ENCODE results near the gene GALNT14.

GALNT14 gene

GRCh38 chr2:31027549-31027948, 110.7 kb downstream of the GALNT14 start:
- H3K79me2 ChIP-seq (ENCODE audit: low read length): no peaks in the 10 kb centered on the region
- H3K4me3 ChIP-seq (ENCODE audit: low read length): no peak overlapping the region
- no peaks in the 10 kb centered on the region for H3F3A ChIP-seq (ENCODE audit: insufficient read depth, low read length)
- TF ChIP-seq CTCF (IDR thresholded peaks at IDR 0.05; ENCODE audit: low read length) (no peak), EZH2phosphoT487 (IDR thresholded peaks at IDR 0.05; ENCODE audit: low read length) (no peak), EZH2 (optimal IDR thresholded peaks at IDR 0.05; ENCODE audit: low read depth, low read length) (no peak)
- no peaks in the 10 kb centered on the region for H3K27me3 ChIP-seq (replicated peaks; ENCODE audit: insufficient read depth, low read length)
- H4K20me1 ChIP-seq (ENCODE audit: insufficient read depth, low read length): no peaks in the 10 kb centered on the region
- no peaks in the 10 kb centered on the region for H3K36me3 ChIP-seq (replicated peaks; ENCODE audit: insufficient read depth, low read length)
- no peak overlapping the region for H2AFZ ChIP-seq (ENCODE audit: low read length)
- no peaks in the 10 kb centered on the region for H3K4me1 ChIP-seq (ENCODE audit: low read length)
- H3K9me3 ChIP-seq (replicated peaks; ENCODE audit: insufficient read depth, low read length): no peaks in the 10 kb centered on the region
- H3K27ac ChIP-seq (ENCODE audit: low read length): no peak overlapping the region
- H3K4me2 ChIP-seq (ENCODE audit: low read depth, low read length): no peak overlapping the region
- H3K9ac ChIP-seq (ENCODE audit: low read length): no peak overlapping the region
- DNase-seq: no peak
- no peaks in the 10 kb centered on the region for H3K9me2 ChIP-seq (replicated peaks; ENCODE audit: insufficient read depth, low read length)

GRCh38 chr2:31023541-31023940, 114.7 kb downstream of the GALNT14 start:
- no peak overlapping the region for H3K9ac ChIP-seq (ENCODE audit: low read length)
- no peaks in the 10 kb centered on the region for H3K27me3 ChIP-seq (replicated peaks; ENCODE audit: insufficient read depth, low read length)
- H3K4me1 ChIP-seq (ENCODE audit: low read length): no peaks in the 10 kb centered on the region
- H2AFZ ChIP-seq (ENCODE audit: low read length): no peak overlapping the region
- no peaks in the 10 kb centered on the region for H3K79me2 ChIP-seq (ENCODE audit: low read length)
- DNase-seq: no peak
- H3F3A ChIP-seq (ENCODE audit: insufficient read depth, low read length): no peaks in the 10 kb centered on the region
- no peak overlapping the region for H3K4me2 ChIP-seq (ENCODE audit: low read depth, low read length)
- no peak overlapping the region for H3K27ac ChIP-seq (ENCODE audit: low read length)
- no peaks in the 10 kb centered on the region for H3K9me3 ChIP-seq (replicated peaks; ENCODE audit: insufficient read depth, low read length)
- no peak overlapping the region for H3K4me3 ChIP-seq (ENCODE audit: low read length)
- no peaks in the 10 kb centered on the region for H3K36me3 ChIP-seq (replicated peaks; ENCODE audit: insufficient read depth, low read length)
- no peaks in the 10 kb centered on the region for H4K20me1 ChIP-seq (ENCODE audit: insufficient read depth, low read length)
- TF ChIP-seq CTCF (IDR thresholded peaks at IDR 0.05; ENCODE audit: low read length): no peak
- no peak for TF ChIP-seq EZH2phosphoT487 (IDR thresholded peaks at IDR 0.05; ENCODE audit: low read length)
- no peak for TF ChIP-seq EZH2 (optimal IDR thresholded peaks at IDR 0.05; ENCODE audit: low read depth, low read length)
- no peaks in the 10 kb centered on the region for H3K9me2 ChIP-seq (replicated peaks; ENCODE audit: insufficient read depth, low read length)

GRCh38 chr2:31020713-31021112, 117.5 kb downstream of the GALNT14 start:
- Histone ChIP-seq H3K27me3 (replicated peaks; ENCODE audit: insufficient read depth, low read length) (no peaks in the 10 kb centered on the region), H3K4me1 (ENCODE audit: low read length) (no peaks in the 10 kb centered on the region), H3K79me2 (ENCODE audit: low read length) (no peaks in the 10 kb centered on the region), H3K9me3 (replicated peaks; ENCODE audit: insufficient read depth, low read length) (no peaks in the 10 kb centered on the region), H3K4me2 (ENCODE audit: low read depth, low read length) (no peak overlapping the region), H3K9ac (ENCODE audit: low read length) (no peak overlapping the region), H3F3A (ENCODE audit: insufficient read depth, low read length) (no peaks in the 10 kb centered on the region), H3K4me3 (ENCODE audit: low read length) (no peak overlapping the region), H3K27ac (ENCODE audit: low read length) (no peak overlapping the region), H3K9me2 (replicated peaks; ENCODE audit: insufficient read depth, low read length) (no peaks in the 10 kb centered on the region), H2AFZ (ENCODE audit: low read length) (no peak overlapping the region), H4K20me1 (ENCODE audit: insufficient read depth, low read length) (no peaks in the 10 kb centered on the region), H3K36me3 (replicated peaks; ENCODE audit: insufficient read depth, low read length) (no peaks in the 10 kb centered on the region)
- TF ChIP-seq CTCF (IDR thresholded peaks at IDR 0.05; ENCODE audit: low read length) (no peak), EZH2 (optimal IDR thresholded peaks at IDR 0.05; ENCODE audit: low read depth, low read length) (no peak), EZH2phosphoT487 (IDR thresholded peaks at IDR 0.05; ENCODE audit: low read length) (no peak)
- no peak for DNase-seq
